ENCODE data around the gene TEAD3.

The TEAD3 gene

DNA sequence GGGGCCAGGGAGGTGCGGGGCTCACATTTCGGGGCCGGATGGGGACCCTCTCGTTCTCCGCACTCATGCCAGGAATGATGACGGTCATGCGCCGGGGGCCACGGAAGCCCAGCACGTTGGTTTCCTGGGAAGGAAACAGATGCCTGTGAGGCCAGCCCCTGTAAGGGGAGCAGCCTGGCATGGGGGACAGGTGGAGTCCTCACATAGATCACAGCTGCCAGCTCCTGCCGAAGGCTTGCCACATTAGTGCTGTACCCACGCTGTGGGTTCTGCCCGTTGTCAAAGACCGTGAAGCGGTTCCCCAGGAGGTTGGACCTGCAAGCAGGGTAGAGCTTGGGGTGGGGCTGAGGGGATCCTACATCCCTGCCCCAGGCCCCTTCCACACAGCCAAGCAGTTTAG lies 6.7 kb upstream of the TEAD3 start:
- no peak overlapping the region for H3K4me3 ChIP-seq (ENCODE audit: low read length)
- no peak for DNase-seq (ENCODE audit: low read depth)
- TF ChIP-seq, protein P1, sequence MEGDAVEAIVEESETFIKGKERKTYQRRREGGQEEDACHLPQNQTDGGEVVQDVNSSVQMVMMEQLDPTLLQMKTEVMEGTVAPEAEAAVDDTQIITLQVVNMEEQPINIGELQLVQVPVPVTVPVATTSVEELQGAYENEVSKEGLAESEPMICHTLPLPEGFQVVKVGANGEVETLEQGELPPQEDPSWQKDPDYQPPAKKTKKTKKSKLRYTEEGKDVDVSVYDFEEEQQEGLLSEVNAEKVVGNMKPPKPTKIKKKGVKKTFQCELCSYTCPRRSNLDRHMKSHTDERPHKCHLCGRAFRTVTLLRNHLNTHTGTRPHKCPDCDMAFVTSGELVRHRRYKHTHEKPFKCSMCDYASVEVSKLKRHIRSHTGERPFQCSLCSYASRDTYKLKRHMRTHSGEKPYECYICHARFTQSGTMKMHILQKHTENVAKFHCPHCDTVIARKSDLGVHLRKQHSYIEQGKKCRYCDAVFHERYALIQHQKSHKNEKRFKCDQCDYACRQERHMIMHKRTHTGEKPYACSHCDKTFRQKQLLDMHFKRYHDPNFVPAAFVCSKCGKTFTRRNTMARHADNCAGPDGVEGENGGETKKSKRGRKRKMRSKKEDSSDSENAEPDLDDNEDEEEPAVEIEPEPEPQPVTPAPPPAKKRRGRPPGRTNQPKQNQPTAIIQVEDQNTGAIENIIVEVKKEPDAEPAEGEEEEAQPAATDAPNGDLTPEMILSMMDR (conservative IDR thresholded peaks at IDR 0.05; ENCODE audit: low read length), result no peak

DNA sequence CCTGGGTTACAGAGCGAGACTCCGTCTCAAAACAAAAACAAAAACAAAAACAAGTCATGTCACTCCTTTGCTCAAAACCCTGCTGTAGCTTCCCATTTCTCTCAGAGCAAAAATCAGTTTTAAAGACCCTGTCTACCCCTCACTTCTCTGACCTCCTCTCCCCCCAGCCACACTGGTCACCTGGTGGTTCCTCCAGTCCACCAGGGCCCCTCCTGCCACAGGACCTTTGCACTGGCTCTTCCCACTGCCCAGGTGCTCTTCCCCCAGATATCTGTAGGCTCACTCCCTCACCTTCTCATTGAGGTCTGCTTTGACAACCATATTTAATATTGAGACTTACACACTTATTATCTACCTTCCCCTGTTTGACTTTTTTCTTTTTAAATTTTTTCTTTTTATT lies 4.9 kb upstream of the TEAD3 start:
- TF ChIP-seq, protein P1 (conservative IDR thresholded peaks at IDR 0.05; ENCODE audit: low read length), result no peak
- DNase-seq (ENCODE audit: low read depth), result no peak
- H3K4me3 ChIP-seq (ENCODE audit: low read length), result no peak overlapping the region

DNA sequence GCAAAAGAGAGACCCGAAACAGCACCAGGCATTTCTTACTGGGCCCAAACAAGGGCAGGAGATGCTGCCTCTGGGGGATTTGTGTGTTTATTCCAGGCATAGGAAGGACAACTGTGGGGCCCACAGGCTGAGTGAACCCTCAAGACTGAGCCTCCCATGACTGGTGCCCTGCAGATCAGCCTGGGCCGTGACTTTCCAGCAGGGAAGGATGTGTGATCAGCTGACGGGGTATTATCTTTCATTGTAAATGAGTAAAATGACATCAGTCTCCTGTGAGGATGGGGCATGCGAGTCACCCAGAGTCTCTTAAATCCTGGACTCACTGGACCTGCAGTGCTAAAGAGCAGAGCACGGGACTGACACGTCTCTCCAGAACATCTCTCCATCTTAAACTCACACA lies 3.9 kb upstream of the TEAD3 start:
- TF ChIP-seq, protein P1 (conservative IDR thresholded peaks at IDR 0.05; ENCODE audit: low read length), result no peak
- DNase-seq (ENCODE audit: low read depth), result peak; percentile 43
- no peak overlapping the region for H3K4me3 ChIP-seq (ENCODE audit: low read length)

DNA sequence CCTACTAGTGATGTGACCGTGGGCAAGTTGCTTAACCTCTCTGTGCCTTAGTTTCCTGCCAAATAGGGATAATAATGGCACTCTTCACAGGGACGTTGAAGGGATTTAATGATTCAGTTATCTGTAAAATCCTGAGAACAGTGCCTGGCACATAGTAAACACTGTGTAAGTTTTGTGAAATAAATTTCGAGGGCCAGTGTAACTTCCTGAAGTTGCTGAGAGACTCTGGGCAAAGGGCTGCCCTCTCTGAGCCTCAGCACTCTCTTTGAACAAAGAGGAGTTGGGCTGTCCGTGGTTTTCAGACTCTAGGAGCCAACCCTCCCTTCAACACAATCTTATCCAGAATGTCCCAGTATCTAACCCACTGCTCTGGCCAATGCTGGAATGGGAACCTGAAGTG lies 2.5 kb upstream of the TEAD3 start:
- TF ChIP-seq, protein P1 (conservative IDR thresholded peaks at IDR 0.05; ENCODE audit: low read length), result no peak

DNA sequence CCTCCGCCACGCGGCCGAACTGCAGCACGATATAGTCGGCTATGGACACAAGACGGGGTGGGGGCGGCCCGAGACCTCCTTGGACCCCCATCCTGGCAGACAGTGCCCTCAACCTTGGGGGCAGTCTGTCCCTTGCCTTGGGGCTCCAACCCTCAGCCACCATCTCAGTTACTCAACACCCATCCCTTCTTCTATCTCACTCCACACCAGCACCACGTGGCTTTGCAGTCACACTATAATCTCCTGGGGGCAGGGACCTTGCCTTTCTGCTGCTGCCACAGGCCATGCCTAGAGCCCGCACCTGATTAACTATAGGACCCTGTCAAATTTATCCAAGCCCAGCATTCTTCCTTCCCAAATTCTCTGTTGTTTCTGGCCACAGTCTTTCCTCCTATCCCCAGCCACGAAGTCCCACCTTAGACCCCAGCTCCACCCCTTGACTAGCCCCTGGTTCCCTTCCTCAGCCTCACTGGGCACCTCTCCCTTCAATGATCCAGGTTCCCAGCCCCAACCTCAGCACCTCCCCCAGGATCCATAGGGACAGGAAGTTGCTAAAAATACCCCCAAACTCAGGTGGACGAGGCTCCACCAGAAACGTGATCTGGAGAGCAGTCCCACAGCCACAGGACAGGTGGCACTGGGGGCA lies 1.7 kb upstream of the TEAD3 start:
- TF ChIP-seq, protein P1 (conservative IDR thresholded peaks at IDR 0.05; ENCODE audit: low read length), result no peak
- H3K4me3 ChIP-seq (ENCODE audit: low read length), result peak overlapping the region; percentile 78
- no peak for DNase-seq (ENCODE audit: low read depth)

More for the DNA sequence above, 2.5 kb upstream of the TEAD3 start:
- no peak for DNase-seq (ENCODE audit: low read depth)
- no peak overlapping the region for H3K4me3 ChIP-seq (ENCODE audit: low read length)

DNA sequence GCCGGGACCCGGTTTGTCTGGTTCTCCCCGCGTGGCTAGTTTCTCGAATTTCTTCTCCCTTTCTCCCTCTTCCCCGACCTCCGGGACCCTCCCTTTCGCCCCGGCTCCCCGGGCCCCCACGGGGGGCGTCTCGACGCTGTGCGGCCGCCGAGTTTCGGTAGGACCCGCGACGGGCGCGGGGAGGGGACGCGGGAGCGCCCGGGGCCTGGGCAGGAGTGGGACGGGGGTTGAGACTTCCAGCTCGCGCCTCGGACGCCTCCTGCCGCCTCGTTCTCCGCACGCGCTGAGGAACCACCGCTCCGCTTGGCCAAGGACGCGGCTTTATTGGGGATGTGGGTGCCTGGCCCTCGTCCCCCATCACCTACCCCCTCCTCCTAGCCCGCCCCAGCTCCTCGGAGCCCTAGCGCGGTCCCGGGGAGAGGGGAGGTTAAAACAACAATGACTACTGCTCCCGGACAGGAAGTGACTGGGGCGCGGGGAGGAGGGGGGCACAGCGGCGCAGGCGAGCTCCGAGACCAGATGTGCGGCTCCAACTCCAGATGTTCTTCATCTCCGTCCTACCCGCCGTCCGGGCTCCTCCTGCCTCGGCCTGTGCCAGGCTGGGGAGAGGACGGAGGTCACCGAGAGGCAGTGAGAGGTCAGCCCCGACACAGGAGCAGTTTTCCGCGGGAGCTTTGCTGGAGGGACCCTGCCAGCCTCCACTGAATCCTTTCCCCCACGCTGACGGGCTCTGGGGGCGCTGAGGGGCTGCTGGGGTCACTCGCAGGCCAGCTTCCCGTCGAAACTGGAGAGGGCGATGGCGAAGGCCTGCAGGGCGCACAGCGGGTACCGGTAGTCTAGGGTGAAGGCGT lies 917 bp upstream of the TEAD3 start:
- peak; percentile 83 for DNase-seq (ENCODE audit: low read depth)
- peak overlapping the region; percentile 78 for H3K4me3 ChIP-seq (ENCODE audit: low read length)

More for the DNA sequence above, 917 bp upstream of the TEAD3 start:
- TF ChIP-seq, protein P1 (conservative IDR thresholded peaks at IDR 0.05; ENCODE audit: low read length), result no peak; the same call in 1 of the 2 replicates

Measured in AG10803 (cell line).